ENCODE results near the gene HSPA13. TPM values are rescaled to one million over a fixed set of nuclear protein-coding genes. Genes with fewer than 3 reads are reported as not detected.

The HSPA13 gene, protein sequence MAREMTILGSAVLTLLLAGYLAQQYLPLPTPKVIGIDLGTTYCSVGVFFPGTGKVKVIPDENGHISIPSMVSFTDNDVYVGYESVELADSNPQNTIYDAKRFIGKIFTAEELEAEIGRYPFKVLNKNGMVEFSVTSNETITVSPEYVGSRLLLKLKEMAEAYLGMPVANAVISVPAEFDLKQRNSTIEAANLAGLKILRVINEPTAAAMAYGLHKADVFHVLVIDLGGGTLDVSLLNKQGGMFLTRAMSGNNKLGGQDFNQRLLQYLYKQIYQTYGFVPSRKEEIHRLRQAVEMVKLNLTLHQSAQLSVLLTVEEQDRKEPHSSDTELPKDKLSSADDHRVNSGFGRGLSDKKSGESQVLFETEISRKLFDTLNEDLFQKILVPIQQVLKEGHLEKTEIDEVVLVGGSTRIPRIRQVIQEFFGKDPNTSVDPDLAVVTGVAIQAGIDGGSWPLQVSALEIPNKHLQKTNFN
- polyA plus RNA-seq (9.1 to 16.1 TPM (median 9.6 TPM) in 3 replicates), polyA minus RNA-seq (2.1 to 15.7 TPM (median 8.3 TPM) in 3 replicates)
- polyA plus RNA-seq (2011; ENCODE audit: low read depth), result 17.5 TPM
- 2.0 and 5.0 TPM in 2 replicates for polyA plus RNA-seq (2011; cell fraction: cytosol; rRNA removed)
- 9.8 and 15.7 TPM in 2 replicates for polyA plus RNA-seq (2011; cell fraction: nucleus; rRNA removed)
- 10.1 and 11.7 TPM in 2 replicates for polyA plus RNA-seq (2012; ENCODE audit: low replicate concordance)
- polyA minus RNA-seq (2011; cell fraction: cytosol; rRNA and poly(A)+ RNA removed), result 5.4 TPM
- 15.8 and 25.7 TPM in 2 replicates for polyA minus RNA-seq (2011; cell fraction: nucleus; rRNA and poly(A)+ RNA removed)

DNA sequence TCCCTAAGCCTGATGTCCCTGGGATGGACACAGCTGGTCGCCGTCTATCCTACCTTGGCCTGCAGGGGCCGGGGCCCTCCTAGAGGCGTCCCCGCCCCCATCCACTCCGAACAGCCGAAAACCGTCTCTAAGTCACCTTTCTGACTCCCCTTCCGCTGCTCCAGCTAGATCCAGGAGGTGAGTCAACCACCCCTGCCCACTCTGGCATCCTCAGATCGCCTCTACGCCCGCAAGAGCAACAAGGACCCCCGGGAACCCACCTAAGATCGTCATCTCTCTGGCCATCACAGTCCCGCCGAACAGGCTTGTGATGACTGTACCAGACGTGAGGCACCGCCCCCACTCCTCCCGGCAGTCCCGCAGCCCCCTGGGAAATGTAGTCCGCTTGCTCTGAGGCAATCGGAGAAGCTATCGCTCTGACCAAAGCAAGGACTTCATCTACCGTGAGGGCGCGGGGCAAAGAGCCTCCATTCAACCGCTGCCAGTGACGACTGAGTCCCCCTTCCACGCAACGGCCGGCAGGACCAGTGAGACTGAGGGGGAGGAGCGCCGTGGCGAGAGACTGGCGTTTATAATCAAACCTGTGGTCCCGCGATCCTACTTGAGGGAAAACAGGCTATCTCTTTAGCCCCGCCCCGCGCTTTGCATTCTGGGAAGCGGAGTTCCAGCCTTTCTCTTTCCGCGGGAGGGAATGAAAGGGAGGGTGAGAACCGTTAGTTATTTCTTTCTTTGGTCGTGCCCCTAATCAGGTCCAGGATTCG is at the start of gene HSPA13:
HSPA13 (minus strand) TSS at position 312 of the 761 bp plus-strand sequence; CDS start at position 285, 27 bp downstream.
- H2AFZ ChIP-seq (ENCODE audit: control insufficient read depth, low read length), result peak within 1 kb of the TSS; percentile 98
- peaks cover 22% of the 10 kb centered on the region for H3K79me2 ChIP-seq (ENCODE audit: control insufficient read depth, insufficient read depth, low read length)
- FAIRE-seq, result peak; percentile 79
- peaks cover 14% of the 10 kb centered on the region for H3K4me1 ChIP-seq (ENCODE audit: control insufficient read depth, extremely low read depth, insufficient read depth, low read length)
- peak within 1 kb of the TSS; percentile 91 for H3K9ac ChIP-seq (ENCODE audit: control insufficient read depth, extremely low read depth, insufficient read depth, low read length)
- peak; percentile 80 for DNase-seq (ENCODE audit: low read depth, low spot score)
- peak within 1 kb of the TSS; percentile 96 for H3K4me2 ChIP-seq (ENCODE audit: control insufficient read depth, extremely low read depth, insufficient read depth, low read depth, low read length)
- dilution Hi-C loops (cut with MboI; ENCODE audit: extremely low pct_ligation_motif_present, low sequenced_read_pairs), result no loop called here
- H3K9me1 ChIP-seq (ENCODE audit: control insufficient read depth, extremely low read depth, insufficient read depth, low read length), result no peaks in the 10 kb centered on the region
- H3K27ac ChIP-seq (ENCODE audit: control insufficient read depth, insufficient read depth, low read length), result peak within 1 kb of the TSS; percentile 93
- H3K27me3 ChIP-seq (ENCODE audit: control insufficient read depth, extremely low read depth, insufficient read depth, low read length), result no peaks in the 10 kb centered on the region
- no peaks in the 10 kb centered on the region for H3K9me3 ChIP-seq (ENCODE audit: control insufficient read depth, low read depth, low read length)
- TF ChIP-seq CTCF (optimal IDR thresholded peaks at IDR 0.05 in 1 of 3, IDR thresholded peaks at IDR 0.05 in 1 of 3, conservative IDR thresholded peaks at IDR 0.05 in 1 of 3; ENCODE audit: extremely low read depth in 1 of 3, insufficient read depth in 2 of 3, low read length in 3 of 3) (no peak), EZH2 (IDR thresholded peaks at IDR 0.05; ENCODE audit: low read length) (no peak)
- H3K4me3 ChIP-seq (ENCODE audit: control insufficient read depth in 2 of 3, extremely low read depth in 1 of 3, insufficient read depth in 2 of 3, low read depth in 1 of 3, low read length in 3 of 3), result peak within 1 kb of the TSS; percentile 93 to 98 (median 95)
- peaks cover 0 to 2% of the 10 kb centered on the region in 2 experiments for H3K36me3 ChIP-seq (ENCODE audit: control insufficient read depth in 2 of 2, extremely low read depth in 1 of 2, insufficient read depth in 2 of 2, low read length in 2 of 2)
- no peaks in the 10 kb centered on the region for H4K20me1 ChIP-seq (ENCODE audit: control insufficient read depth, extremely low read depth, insufficient read depth, low read length)

DNA sequence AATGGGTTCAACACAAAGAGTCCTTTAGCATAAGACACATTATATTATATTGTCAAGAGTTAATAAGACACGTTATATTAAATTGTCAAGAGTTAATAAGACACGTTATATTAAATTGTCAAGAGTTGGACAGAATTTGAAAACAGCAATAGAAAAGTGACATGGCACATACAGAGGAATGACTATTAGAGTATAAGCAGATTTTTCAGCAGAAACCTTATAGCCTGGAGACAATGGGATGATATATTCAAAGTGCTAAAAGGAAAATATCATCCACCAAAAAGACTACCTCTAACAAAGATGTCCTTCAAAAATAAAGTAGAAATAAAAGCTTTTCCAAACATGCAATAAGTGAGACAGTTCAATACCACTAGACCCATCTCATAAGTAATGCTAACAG is 36.0 kb upstream of the HSPA13 start:
- Histone ChIP-seq H3K27me3 (ENCODE audit: control insufficient read depth, extremely low read depth, insufficient read depth, low read length) (no peaks in the 10 kb centered on the region), H3K27ac (ENCODE audit: control insufficient read depth, insufficient read depth, low read length) (no peak overlapping the region), H2AFZ (ENCODE audit: control insufficient read depth, low read length) (no peak overlapping the region), H3K9me1 (ENCODE audit: control insufficient read depth, extremely low read depth, insufficient read depth, low read length) (no peaks in the 10 kb centered on the region), H3K4me1 (ENCODE audit: control insufficient read depth, extremely low read depth, insufficient read depth, low read length) (no peaks in the 10 kb centered on the region), H4K20me1 (ENCODE audit: control insufficient read depth, extremely low read depth, insufficient read depth, low read length) (no peaks in the 10 kb centered on the region), H3K4me2 (ENCODE audit: control insufficient read depth, extremely low read depth, insufficient read depth, low read depth, low read length) (no peak overlapping the region), H3K36me3 (ENCODE audit: control insufficient read depth in 2 of 2, extremely low read depth in 1 of 2, insufficient read depth in 2 of 2, low read length in 2 of 2) (no peaks in the 10 kb centered on the region), H3K79me2 (ENCODE audit: control insufficient read depth, insufficient read depth, low read length) (no peaks in the 10 kb centered on the region), H3K4me3 (ENCODE audit: control insufficient read depth in 2 of 3, extremely low read depth in 1 of 3, insufficient read depth in 2 of 3, low read depth in 1 of 3, low read length in 3 of 3) (no peak overlapping the region), H3K9ac (ENCODE audit: control insufficient read depth, extremely low read depth, insufficient read depth, low read length) (no peak overlapping the region), H3K9me3 (ENCODE audit: control insufficient read depth, low read depth, low read length) (peaks cover 2% of the 10 kb centered on the region)
- dilution Hi-C loops (cut with MboI; ENCODE audit: extremely low pct_ligation_motif_present, low sequenced_read_pairs), result no loop called here
- no peak for FAIRE-seq
- no peak for TF ChIP-seq CTCF (optimal IDR thresholded peaks at IDR 0.05 in 1 of 3, IDR thresholded peaks at IDR 0.05 in 1 of 3, conservative IDR thresholded peaks at IDR 0.05 in 1 of 3; ENCODE audit: extremely low read depth in 1 of 3, insufficient read depth in 2 of 3, low read length in 3 of 3)
- no peak for TF ChIP-seq EZH2 (IDR thresholded peaks at IDR 0.05; ENCODE audit: low read length)
- DNase-seq (ENCODE audit: low read depth, low spot score), result no peak

Data from keratinocyte (primary cell).